Tibial nerve (tissue), 4 donors: ENCODE results near the gene MYOCOS.

Experiments
- EP300 ChIP-seq, 2 donors: sonication (generic); formaldehyde crosslinking; IDR thresholded peaks; one replicate each; pipeline ENCODE4 v1.6.1; 2017; ENCODE audit warnings: antibody characterized with exemption in 2 of 2, mild to moderate bottlenecking in 1 of 2
- POLR2A ChIP-seq, 2 donors: fragments of 450-650 bp; IDR thresholded peaks; one replicate each; pipeline ENCODE4 v1.6.1; 2017; ENCODE audit warnings: antibody characterized with exemption in 2 of 2, mild to moderate bottlenecking in 2 of 2, moderate library complexity in 2 of 2
- TF ChIP-seq, protein P1 (sequence below), 5 experiments: fragments of 200-600 bp in 3 of 5; fragments of 450-650 bp in 2 of 5; sonication (generic) in 3 of 5; IDR thresholded peaks; one replicate each; pipeline ENCODE4 v1.5.1; 2016 to 2019; ENCODE audit warnings: antibody characterized with exemption in 5 of 5, mild to moderate bottlenecking in 3 of 5, moderate library complexity in 2 of 5

- TF ChIP-seq, protein P1, sequence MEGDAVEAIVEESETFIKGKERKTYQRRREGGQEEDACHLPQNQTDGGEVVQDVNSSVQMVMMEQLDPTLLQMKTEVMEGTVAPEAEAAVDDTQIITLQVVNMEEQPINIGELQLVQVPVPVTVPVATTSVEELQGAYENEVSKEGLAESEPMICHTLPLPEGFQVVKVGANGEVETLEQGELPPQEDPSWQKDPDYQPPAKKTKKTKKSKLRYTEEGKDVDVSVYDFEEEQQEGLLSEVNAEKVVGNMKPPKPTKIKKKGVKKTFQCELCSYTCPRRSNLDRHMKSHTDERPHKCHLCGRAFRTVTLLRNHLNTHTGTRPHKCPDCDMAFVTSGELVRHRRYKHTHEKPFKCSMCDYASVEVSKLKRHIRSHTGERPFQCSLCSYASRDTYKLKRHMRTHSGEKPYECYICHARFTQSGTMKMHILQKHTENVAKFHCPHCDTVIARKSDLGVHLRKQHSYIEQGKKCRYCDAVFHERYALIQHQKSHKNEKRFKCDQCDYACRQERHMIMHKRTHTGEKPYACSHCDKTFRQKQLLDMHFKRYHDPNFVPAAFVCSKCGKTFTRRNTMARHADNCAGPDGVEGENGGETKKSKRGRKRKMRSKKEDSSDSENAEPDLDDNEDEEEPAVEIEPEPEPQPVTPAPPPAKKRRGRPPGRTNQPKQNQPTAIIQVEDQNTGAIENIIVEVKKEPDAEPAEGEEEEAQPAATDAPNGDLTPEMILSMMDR (IDR thresholded peaks at IDR 0.05): no peak
- TF ChIP-seq POLR2A (IDR thresholded peaks at IDR 0.05) (no peak), EP300 (IDR thresholded peaks at IDR 0.05) (no peak)
Observed at GRCh38 chr1:171646249-171646560, 24.2 kb downstream of the MYOCOS start.
